Activated CD4-positive, alpha-beta T cell treated with anti-CD3 and anti-CD28 coated beads, Interleukin-2, amount 50 U/mL, for 48 hours (primary cell): ENCODE results near the gene CCAR1.
"Not testable (repeated sequence)": the region's sequence is repeated elsewhere in the genome, so short reads cannot be mapped to it uniquely, and the experiment has no call there.

ENCODE experiments used
- DNase-seq, 2 experiments: peaks; one replicate each; pipeline ENCODE4 v3.0.0-alpha.2; 2020

The CCAR1 gene

DNA sequence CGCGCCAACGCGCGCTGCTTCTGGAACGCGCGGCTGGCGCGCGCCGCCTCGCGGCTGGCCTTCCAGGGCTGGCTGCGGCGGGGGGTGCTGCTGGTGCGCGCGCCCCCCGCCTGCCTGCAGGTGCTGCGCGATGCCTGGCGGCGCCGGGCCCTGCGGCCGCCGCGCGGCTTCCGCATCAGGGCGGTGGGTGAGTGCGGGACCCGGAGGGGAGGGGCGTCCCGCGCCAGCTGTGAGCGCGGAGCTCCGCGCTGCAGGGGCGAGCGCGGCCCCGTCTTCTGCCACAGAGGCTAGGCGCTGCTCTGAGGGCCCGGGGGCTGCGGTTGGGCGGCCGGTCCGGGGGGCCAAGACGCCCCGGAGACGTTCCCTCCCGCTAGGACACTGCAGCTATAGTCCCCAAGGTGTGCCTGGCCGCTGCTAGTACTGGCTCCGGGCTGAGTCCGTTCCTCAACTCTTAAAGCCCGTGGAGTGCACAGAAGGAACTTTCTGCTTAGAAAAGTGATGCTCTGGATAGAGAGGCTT lies 107.1 kb downstream of the CCAR1 start:
- DNase-seq: peak; percentile 4 to 13

DNA sequence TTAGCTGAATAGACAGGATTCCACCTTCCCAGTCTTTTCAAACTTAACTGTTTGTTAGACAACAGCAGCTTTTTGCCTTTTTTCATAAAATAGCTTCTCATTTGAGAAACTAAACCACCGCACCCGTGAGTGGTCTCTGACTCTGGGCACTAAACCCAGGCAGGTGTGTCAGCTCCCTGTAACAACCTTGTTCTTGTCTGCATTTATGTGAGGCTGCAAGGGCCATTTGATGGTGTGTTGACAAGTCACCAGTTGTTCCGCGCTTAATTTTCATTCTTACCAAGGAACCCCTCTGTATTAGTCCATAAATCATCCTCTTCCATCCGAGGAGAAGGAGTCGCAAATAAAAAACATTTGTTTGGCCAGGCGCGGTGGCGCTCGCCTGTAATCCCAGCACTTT lies 107.8 kb downstream of the CCAR1 start:
- no peak for DNase-seq

DNA sequence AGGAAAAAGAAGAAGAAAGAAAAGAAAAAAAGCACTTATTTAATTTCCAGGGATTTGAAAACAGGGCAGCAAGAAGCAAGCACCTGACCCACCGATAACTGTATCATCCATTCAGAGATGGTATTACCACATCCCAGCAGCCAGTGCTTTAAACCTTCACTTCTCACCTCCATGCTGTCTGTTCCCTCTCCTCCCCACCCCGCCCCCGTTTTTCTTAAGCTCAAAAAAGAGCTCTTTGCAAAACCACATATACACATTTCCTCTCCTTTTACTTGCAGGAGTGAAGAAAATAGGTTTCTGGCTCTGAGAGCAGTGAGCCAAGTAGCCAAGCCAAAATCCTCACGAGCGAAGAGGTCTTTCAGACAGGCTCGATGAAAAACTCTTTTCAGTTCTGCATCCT lies 108.5 kb downstream of the CCAR1 start:
- no peak for DNase-seq

DNA sequence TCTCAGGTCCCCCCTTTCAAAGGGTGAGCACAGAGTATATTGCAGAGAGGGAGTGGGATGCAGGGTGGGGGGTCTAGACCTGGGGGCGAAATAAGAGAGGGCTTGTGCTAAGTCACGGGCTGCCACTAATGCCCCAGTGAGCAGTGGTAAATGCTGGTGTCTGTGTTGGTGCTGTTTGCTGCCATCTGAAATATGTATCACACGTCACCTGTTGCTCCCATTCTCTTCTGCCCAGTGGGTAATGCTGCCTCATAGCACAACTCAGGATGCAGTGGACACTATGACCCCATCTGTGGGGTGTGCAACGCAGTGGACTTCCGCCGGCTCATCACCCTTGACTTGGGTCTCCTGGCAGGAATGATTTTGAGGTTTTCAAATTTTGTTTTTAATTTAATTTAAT lies 108.9 kb downstream of the CCAR1 start:
- DNase-seq: no peak

DNA sequence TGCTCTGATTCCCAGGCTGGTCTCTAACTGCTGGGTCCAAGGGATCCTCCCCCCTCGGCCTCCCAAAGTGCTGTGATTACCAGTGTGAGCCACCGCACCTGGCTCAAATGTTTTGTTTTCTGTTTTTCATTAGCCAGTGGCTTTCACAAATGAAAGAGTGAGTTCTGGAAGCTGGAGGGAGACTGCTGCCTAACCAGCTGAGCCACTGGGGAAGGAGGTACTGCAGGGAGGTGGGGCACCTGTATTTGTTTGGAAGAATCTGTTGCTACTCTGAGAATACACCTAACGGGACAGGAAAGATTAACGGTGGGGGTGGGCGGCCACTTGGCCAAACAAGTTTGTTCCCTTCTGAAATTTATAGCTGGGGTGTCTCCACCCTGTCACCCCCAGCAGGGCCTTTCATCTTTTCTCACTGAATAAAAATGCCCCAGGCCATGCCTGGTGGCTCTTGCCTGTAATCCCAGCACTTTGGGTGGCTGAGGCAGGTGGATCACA lies 111.0 kb downstream of the CCAR1 start:
- DNase-seq: no peak

DNA sequence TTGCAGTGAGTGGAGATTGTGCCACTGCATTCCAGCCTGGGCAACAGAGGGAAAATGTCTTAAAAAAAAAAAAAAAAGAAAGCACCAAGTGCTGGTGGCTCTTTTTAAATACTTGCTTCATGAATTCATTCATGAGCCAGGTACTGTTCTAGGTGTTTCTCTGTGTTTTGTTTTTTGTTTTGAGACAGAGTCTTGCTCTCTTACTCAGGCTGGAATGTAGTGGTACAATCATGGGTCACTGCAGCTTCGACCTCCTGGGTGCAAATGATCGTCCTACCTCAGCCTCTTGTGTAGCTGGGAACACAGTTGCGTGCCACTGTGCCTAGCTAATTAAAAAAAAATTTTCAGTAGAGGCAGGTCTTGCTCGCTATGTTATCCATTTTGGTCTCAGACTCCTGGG lies 111.6 kb downstream of the CCAR1 start:
- no peak for DNase-seq

DNA sequence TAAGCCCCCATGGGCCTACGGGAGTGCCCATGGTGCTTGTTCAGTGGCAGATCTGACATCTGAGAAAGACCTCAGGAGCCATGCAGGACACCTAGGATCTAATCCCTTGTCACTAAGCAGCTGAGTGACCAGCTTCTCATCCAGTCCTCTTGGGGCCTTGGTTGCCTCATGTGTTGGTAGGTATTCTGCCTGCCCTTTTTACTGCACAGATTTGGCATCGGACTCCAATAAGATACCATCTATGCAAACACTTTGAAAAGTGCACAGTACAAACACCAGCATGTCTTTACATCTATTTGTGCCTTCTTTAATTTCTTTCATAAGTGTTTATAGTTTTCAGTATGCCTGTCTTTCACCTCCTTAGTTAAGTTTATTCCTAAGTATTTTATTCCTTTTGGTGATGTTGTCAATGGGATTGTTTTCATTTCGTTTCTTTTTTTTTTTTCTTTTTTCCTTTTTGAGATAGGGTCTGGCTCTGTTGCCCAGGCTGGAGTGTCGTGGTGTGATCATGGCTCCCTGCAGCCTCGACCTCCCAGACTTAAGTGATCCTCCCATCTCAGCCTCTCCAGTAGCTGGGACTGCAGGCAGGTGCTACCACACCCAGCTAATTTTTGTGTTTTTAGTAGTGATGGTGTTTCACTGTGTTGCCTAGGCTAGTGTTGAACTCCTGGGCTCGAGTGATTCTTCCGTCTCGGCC lies 116.7 kb downstream of the CCAR1 start:
- no peak for DNase-seq

DNA sequence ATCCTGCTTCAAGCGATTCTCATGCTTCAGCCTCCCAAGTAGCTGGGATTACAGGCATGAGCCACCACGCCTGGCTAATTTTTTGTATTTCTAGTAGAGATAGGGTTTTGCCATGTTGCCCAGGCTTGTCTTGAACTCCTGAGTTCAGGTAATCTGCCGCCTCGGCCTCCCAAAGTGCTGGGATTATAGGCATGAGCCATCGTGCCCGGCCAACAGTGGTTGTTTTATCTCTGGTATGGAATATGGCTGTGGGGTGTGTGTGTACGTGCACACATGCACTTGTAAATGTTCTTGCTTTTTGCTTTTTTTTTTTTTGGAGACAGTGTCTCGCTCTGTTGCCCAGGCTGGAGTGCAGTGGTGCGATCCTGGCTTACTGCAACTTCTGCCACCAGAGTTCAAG lies 119.6 kb downstream of the CCAR1 start:
- not testable (repeated sequence) for DNase-seq
